HG03521 (cell line): Measurements from ENCODE around the gene IL36B.

Experiments
- ATAC-seq: cut with Tn5 transposase; IDR thresholded peaks from one replicate; pipeline ENCODE4 v1.9.1; 2021; ENCODE audit warnings: mild to moderate bottlenecking, moderate library complexity; ENCODE audit not compliant: unreplicated experiment

IL36B gene

DNA sequence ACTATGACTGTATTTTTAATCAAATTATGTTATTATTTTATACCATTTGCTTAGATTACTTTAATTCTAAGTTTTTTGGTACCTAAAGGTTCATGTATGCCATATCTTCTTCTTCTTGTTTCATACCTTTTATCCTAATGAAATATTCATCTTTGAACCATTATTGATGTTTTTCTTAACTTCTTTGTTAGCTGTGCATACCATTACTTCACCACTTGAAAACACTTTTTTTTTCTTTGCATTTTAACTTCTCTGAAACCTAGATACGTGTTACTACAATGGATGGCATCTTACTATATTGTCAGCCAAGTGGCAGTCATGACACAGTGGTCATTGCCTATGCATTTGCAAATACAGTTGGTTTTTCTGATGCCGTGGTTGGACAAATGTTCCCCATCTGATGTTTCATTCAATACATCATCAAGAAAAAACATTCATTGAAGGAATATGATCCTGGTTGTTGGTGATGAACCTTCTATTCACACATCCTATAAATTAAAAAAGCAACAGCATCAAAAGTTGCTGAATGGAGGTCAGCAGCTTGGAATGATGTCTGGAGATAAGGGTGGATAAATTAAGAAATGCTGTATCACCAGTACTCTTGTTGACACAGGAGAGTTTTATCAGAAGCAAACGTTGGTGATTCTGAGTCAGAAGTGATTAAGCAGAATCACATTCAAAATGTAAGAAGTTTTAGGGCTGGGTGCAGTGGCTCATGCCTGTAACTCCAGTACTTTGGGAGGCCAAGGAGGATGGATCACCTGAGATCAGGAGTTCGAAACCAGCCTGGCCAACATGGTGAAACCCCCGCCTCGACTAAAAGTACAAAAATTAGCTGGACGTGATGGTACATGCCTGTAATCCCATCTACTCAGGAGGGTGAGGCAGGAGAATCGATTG lies 40.0 kb downstream of the IL36B start:
- ATAC-seq = no peak

DNA sequence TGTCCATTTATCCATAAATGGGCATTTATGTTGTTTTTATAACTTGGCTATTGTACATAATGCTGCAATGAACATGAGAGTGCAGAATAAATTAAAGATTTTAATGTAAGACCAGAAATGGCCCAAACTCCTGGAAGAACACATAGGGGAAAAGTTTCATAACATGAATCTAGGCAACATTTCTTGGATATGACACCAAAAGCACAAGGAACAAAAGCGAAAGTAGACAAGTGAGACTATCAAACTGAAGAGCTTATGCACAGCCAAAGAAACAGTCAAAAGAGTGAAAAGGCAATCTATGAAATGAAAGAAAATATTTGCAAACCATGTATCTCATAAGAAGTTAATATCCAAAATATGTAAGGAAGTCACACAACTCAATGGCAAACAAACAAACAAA lies 41.6 kb downstream of the IL36B start:
- ATAC-seq = no peak

DNA sequence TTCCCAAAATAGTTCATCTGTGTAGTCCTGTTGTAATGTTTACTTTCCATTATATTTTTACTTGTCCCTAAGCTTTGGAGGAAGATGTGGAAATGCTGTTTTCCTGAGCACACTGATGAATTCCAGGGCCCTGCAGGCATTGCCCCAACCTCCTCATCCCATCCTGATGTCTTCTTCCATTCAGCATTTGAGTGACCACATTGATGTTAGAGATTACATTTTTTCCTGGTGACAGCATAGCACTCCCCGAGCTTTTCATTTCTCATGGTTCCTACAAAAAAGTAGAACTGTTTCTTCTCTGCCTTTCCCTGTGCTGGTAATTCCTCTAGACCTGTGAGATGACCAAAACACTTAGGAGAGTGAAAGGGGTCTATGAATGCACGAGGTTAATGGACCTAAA lies 42.6 kb downstream of the IL36B start:
- no peak for ATAC-seq

DNA sequence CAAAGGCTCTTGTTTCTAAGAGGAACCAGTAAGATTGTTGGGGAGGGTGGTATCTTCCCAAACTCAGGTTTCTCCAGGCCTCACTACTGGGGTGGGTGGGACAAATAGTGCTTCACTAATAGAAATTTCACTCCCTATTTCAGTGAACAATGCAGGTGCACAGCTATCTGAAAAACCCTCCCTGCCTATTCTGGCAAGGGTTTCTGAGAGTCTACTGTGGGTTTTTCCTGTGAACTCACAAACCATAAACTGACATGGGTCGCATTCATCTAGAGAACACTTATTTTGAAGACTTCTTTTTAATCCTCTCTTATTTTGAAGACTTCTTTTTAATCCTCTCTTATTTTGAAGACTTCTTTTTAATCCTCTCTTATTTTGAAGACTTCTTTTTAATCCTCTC lies 43.0 kb downstream of the IL36B start:
- ATAC-seq = no peak

DNA sequence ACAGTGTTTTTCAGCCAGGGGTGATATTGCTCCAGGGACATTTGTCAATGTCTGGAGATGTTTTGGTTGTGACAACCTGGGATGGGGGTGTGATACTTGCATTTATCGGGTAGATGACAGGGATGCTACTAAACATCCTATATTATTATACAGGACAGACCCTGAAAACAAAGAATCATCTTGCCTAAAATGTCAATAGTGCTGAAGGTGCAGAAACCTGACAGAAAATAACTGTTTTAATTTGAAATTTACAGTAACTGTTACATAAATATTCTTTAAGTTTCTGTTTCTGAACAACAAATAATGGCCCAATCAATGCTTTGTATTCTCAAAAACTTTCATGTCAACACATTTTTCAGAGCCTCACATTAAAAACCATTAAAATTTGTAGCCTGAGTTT lies 45.4 kb downstream of the IL36B start:
- ATAC-seq = no peak

DNA sequence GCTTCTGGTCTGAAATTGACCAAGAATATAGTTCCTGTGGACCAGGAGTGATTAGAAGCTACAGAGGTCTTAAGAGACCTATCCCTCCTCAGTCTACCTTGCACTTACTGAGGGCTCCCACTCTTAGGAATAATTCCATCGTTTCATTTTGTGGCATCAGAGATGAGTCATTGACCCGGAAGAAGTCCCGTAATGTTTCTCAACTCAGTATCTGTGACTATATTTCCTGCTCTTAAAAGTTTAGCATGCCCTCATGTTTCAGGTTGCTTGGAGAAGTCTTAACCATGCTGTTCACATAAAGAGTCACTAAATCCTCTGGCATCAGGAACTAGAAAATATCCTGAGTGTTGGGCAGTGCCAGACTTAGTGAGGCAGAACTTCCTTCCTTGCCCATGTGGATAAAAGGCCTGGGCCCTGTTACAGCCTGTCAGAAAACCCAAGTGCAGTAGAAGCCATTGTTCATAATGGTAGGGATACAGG lies 47.6 kb downstream of the IL36B start, which contains the start of gene IL36A:
Gene IL36A (plus strand): TSS at position 430 of the 480 bp plus-strand sequence. CDS start 413 bp downstream, outside the sequence.
- ATAC-seq = no peak

DNA sequence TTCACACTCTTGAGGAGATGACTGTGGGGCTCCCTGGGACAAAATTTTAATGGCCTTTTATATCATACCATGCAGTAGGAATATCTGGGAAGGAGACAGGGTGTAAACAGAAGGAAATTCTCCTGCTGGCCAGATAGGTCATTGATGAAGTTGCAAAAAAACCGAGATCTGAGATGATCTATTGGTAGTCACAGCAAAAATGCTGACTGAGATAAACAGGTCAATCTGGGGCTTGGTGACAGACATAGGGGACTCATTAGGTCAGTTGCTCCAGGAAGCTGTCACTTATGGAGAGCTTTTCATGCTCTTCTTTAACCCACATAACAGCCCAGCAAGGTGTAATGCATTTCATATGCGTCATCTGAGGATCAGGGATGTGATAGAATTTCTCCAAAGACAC lies 50.0 kb downstream of the IL36B start:
- no peak for ATAC-seq

DNA sequence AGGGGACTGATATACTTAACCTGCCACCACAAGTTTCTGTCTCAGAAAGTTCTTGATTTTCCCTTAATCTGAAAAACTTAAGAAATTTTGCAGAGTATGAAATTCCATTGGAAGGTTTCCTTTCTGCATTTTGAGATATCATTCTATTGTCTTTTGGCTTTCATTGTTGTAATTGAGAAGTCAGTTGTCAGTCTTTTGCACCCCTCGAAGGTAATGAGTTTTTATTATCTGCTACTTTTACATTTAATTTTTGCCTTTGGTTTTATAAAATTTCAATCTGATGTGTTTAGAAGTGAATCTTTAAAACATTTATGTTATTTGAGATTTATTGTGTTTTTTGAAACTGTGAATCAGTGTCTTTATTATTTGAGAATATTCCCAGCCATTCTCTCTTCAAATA lies 52.2 kb downstream of the IL36B start:
- ATAC-seq = no peak

DNA sequence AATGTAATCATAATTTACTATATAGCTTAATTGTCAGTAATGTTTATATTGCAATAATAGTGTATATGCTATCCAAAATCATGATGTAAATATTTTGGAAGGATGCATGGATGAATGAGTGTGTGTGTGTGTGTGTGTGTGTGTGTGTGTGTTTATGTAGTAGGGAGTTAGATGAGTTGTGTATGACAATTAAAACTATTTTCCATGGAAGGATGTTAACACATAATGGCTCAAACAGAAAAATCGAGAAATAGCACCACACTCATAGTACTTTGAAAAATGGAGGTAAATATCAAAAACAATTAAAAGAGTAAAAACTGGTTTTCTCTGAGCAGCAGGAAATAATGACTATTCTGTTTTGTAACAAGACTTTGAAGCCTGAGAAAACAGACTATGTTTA lies 55.5 kb downstream of the IL36B start:
- ATAC-seq = no peak

DNA sequence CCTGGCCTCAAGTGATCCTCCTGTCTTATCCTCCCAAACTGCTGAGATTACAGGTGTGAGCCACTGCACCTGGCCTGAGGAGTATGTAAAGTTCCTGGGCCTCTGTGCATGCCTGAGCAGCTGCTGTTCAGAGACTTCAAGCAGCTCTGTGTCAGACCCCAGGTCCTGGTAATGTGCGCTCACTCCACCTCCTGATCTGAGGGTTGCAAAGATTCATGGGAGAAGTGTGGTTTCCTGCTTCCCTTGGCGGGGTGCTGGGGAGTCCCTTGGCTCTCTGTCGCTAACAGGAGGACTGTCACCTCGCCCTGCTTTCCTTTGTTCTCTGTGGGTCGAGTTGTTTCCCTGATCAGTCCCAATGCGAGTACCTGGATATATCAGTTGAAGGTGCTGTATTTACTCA lies 56.0 kb downstream of the IL36B start:
- no peak for ATAC-seq

DNA sequence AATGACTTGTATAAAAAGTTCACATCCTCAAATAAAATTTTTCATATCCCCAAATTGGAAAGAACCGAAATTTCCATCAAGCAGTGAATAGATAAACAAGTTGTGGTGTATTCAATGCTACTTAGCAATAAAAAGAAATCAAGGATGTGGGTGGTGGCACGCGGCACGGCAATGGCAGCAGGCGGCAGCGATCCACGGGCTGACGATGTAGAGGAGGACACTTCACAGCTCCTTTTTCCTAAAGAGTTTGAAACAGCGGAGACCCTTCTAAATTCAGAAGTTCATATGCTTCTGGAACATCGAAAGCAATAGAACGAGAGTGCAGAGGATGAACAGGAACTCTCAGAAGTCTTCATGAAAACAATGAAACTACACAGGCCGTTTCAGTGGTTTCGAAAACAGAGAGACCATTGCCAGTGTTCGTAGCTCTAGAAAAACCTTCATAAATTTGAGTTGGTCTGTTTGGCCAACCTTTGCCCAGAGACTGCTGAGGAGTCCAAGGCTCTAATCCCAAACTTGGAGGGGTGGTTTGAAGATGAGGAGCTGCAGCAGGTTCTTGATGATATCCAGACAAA lies 57.2 kb downstream of the IL36B start:
- no peak for ATAC-seq

DNA sequence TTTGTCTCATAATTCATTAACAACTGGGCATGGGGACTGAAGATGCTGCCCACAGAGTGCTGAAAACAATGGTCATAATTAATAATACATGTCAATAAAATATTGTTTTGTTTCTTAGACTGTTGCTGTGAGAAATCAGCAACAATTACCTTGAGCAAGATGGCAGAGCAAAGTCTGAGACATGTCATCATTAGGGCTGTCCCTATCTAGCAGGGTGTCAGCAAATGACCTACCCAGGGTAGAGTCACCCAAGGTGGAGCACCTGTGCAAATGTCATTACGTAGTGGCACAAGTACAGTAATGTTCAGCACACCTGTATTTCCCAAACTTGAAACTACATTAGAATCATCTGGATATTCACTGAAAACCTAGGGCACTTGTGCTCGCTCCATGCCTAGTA lies 58.0 kb downstream of the IL36B start:
- ATAC-seq = no peak

DNA sequence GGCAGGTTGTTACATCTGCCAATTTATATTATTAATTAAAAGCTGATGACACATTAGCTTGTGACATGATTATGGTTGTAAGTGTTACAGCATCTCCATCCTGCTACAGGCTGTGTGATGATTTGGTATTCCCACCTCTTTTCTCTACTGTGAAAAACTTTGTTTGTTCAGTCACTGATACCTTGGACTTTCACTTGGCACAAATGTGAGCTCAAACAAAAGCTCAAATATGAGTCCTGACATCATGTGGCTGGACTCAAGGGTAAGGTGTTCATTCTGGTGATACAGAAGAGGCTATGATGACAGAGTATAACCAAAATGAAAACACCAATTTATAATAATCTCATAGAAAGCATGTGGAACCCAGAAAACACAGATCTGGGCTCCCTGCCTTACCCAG lies 58.8 kb downstream of the IL36B start:
- no peak for ATAC-seq

DNA sequence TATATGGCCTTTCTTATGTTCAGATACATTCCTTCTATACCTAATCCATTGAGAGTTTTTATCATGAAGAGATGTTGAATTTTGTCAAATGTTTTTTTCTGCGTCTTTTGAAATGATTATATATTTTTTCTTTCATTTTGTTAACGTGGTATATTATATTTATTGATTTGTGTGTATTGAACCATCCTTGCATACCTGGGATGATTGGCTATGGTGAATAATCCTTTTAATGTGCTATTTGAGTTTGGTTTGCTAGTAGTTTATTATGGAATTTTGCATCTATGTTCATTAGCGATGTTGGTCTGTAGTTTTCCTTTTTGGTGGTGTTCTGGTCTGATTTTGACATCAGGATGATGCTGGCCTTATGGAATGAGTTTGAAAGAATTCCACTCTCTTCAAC lies 63.1 kb downstream of the IL36B start:
- ATAC-seq = no peak

DNA sequence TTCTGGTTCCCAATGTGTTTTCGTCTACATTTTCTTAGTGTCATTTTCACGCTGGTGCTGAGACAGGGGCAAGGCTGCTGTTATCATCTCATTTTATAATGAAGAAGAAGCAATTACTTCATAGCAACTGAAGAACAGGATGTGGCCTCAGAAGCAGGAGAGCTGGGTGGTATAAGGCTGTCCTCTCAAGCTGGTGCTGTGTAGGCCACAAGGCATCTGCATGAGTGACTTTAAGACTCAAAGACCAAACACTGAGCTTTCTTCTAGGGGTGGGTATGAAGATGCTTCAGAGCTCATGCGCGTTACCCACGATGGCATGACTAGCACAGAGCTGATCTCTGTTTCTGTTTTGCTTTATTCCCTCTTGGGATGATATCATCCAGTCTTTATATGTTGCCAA lies 67.6 kb downstream of the IL36B start:
- ATAC-seq = no peak

DNA sequence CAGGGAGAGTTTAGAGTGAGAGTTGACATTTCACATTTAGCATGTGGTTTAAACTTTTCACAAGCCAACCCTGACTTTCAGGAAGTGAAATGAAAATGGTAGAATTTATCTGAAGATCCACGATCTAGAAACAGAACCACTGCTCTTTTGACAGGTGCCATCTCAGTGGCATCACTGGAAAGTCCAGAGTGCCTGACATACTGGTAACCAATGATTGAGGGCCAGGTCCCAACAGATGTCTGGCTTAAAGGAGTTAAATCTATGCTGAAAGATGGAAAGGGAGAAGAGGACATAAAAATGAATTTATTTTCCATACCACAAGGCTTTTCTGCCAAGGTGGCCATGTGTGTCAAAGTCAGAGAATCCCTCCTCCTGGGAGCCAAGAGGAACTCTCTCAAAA lies 72.1 kb downstream of the IL36B start:
- ATAC-seq = no peak

DNA sequence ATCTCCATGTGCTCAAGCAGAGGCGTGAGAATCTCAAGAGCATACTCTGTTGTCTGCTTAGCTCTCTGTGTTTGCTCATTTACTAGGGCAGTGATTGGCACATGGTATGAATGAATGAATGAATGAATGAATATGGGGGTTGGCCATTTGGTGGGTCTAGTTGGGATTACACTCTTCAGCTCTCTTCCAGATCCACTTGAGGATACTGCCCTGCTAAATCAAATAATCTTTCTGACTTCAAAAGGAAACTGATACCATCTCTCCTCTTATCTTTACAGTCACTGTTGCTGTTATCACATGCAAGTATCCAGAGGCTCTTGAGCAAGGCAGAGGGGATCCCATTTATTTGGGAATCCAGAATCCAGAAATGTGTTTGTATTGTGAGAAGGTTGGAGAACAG lies 72.9 kb downstream of the IL36B start:
- no peak for ATAC-seq

DNA sequence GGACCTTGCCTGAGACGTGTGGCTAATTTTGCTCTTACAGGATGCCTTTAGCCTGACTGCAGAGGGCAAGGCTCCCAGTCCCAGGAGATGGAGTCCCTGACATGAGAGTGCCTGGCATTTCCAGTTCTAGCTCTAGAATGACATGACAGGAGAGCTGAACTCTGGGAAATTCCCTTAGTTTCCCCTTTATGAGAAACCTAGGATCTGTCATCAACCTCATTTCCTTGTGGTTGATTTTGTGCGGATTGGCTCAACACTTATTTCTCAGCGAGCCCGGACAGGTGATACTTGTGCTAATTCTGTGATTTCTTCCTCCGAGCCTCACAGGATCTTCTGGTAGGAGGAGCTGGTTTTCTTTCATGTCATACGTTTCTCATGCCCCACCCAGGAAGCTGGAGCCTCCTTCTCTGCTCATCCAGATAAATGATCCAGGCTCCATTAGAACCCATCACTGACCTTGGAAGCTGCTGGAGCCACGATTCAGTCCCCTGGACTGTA lies 75.1 kb downstream of the IL36B start, which contains the start of gene IL36G:
Gene IL36G (plus strand): TSS at position 448 of the 498 bp plus-strand sequence. CDS start 633 bp downstream, outside the sequence.
- no peak for ATAC-seq
